GM19468 (cell line): ENCODE results near the gene PHF24.
A peak's percentile ranks its signal among the peaks of the same experiment; 100 is the strongest.

Experiments used
- ATAC-seq: cut with Tn5 transposase; IDR thresholded peaks from one replicate; pipeline ENCODE4 v1.9.1; 2021; ENCODE audit warnings: mild to moderate bottlenecking, moderate library complexity, moderate number of reproducible peaks; ENCODE audit not compliant: unreplicated experiment; ENCODE audit errors: extremely low read depth

Gene PHF24

DNA sequence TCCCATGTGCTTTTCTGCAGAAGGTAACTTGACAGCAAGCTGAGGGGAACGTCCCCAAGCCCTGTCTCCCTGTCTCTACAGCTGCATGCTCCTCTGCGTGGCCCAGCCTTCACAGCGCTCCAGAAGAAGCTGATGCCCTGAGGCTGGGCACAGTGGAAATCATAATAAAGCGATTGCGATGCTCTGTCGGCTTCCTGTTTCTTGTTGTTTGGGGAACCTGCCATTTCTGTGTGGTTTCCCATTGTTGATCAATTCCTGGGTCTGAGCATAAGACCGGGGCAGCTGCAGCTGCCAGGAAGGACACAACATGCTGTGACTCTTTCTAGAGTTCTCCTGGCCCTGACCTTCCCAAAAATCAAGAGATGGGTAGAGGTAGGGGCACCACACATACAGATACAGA, 24.3 kb downstream of the PHF24 start:
- no peak for ATAC-seq

- ATAC-seq = peak; percentile 17
Observed at GRCh38 chr9:34983209-34983608, 25.1 kb downstream of the PHF24 start.

GRCh38 chr9:34984049-34984448, 26.0 kb downstream of the PHF24 start:
- no peak for ATAC-seq

DNA sequence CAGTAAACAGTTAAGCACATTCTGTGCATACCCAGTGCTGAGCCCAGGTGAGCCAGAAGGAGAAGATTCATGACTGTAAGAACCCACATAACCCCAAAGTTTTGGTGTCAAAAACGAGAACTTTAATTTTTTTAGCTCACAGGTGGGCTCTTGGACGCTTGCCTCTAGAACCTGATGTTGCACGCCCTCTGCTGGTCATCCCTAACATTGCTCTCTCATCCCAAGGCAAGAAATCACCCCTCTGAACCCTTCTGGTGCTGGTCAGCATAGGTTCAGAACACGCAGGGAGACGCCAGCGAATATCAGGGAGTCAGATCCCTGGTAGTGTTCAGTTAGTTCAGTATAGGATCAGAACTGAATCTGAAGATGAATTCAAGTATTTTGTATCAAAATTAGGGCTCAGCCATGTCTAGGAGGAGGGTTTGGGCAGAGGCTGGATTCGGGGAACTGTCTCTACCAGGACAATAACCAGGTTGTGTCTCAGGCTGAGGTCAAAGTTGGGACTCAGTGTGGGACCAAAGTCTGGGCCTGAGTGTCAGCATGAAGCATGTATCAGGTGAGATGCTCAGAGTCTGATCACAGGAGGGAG, 27.3 kb downstream of the PHF24 start:
- no peak for ATAC-seq

DNA sequence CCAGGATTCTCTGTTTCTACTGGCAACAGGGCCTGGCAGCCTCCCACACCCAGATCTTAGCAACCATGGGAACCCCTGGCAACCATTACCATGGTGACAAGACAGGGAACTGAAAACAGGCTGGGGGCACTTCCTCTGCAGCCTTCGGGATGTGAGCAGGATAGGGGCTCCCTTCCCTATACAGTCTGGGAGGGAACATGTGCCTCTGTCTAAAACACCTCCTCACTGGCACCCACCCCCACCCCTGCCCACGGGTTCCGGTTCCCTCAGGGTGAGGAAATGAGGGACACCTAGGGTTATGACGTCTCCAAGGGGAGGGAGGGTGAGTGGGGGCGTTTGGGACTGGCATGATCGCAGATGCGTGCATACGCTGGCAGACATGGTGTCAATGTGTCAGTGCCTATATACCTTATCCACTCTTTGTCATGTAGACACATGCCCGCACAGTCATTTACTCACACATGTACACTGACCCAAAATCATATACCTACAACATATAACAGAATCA, 28.5 kb downstream of the PHF24 start:
- no peak for ATAC-seq

DNA sequence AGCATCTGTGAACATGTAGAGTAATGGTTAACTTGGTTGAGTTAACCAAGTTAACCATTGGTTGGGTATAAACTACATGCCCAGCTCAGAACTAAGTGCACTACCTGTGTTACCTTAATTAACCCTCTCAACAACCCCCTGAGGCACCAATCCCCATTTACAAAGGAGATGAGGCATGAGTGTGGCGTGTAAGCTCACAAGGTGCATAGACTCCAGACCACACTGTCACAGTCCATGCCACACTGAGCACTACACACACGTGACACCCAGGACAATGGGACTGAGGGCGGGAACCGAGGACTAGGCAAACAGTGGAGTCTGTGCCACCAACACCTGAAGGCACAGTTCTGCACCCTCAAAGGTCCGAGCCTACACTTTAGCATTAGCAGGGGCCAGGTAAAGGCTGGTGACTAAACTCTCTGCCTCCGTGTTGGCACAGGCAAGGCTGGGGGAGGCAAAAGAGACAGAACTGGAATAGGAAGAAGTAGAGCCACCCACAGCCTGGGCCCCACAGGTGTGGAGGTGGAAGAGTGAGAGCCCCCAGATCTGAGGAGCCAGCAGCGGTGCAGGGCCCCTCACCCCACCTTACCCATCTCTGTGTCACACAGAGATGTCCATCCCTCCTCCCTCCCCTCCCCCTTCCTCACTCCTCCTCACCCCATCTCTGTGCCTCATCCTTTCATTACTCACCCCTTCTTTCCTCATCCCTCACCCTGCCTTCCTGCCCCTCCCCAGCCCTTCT, 29.2 kb downstream of the PHF24 start:
- no peak for ATAC-seq

DNA sequence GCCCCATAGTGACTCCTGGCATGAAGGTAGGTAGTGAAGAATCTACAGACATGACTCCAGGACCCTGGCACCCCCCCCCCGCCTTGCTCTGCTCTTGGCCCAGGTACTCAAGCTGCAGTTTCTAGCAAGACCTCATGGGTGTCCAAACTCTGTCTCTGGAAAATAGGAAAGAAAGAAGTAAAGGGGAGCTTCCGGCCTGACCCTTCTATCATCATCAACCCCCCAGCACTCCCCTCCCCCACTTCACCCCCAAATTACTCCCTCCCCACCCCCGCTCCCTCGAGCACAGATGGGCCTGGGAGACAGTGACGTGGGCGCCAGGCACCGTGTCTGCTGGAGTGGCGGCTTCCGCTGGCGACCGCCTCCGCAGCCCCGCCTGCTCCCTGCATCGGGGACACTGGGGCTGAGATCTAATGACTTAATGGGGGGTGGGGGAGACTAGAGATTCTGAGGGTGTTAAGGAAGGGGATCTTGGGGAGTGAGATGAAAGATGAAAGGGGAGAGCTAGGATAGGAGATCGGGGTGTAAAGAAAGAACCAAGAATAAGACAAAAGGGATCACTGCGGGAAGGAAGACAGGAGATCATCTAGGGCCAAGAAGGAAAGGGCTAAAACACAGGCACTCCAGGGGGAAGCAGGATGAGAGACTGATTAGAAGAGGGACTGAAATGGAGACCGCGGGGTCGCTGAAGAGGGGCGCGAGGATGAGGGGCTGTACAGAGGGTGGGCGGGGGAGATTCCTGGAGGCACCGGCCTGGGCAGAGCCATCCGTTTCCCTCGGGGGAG, 30.3 kb downstream of the PHF24 start:
- no peak for ATAC-seq

GRCh38 chr9:34989003-34989945, 31.2 kb downstream of the PHF24 start, which contains the start of gene DNAJB5:
TSS of gene DNAJB5 (plus strand) at chr9:34989745. CDS start at chr9:34990631, 886 bp downstream.
- peak; percentile 94 for ATAC-seq

DNA sequence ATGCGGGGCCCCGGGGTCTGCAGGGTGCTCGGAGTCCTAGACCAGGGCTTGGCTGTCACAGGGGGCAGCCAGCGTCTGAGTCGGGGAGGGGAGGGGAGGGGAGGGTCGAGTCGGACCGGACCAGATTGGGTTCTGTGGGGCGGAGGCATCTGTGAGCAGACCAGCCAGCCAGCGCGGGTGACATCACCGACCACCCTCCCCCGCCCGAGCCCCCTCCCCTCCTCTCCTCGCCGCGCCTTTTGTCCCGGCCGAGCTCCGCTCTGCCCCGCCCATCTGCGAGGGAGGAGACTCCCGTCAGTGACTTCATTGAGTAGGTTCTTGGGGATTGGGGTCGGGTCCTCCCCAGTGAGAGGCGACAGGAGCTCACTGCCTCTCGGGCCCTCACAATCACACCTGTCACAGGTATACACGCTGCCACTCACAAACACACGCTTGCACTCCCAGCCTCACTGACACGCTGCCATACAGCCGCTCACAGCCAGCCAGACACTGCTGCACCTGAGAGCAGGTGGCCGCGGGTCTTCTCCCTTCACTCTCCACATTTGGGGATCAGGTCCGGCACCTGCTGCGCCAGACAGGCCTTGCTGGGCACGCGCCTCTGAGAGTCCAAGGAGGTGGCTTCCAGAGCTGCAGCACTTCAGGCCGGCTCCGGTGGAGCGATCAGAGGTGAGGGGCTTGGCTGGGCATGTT, 32.0 kb downstream of the PHF24 start:
- no peak for ATAC-seq

DNA sequence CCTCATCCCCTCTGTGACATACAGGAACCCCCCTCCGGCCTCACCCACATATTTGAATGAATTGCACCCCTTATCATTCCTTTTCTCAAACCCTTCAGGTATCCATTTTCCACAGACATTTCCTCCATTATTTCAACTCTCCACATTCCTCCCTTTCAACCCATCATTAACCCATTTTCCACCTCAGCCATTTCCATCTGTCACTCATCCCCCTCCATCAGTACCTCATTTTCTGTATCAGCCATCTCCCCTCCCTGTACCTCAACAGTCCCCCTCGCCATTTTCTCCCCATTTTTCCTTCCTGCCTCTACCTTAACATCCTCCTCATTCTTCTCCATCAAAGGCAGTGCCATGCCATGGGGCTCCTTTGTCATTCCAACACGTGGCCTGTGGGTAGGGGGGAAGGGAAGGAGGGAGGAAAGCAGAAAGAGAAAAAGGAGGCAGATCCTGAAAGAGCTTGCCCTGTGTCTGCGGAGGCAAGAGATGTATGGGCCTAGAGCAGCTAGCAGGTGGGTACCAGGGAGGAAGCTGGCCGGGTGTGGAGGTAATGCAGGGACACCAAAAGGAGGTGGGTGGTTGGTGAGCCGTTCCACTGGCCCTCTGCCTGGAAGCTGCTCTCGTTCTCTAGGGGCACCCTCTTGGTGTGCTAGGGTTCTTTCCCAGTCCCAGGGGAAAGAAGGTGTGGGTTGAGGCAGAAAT, 33.0 kb downstream of the PHF24 start:
- no peak for ATAC-seq

DNA sequence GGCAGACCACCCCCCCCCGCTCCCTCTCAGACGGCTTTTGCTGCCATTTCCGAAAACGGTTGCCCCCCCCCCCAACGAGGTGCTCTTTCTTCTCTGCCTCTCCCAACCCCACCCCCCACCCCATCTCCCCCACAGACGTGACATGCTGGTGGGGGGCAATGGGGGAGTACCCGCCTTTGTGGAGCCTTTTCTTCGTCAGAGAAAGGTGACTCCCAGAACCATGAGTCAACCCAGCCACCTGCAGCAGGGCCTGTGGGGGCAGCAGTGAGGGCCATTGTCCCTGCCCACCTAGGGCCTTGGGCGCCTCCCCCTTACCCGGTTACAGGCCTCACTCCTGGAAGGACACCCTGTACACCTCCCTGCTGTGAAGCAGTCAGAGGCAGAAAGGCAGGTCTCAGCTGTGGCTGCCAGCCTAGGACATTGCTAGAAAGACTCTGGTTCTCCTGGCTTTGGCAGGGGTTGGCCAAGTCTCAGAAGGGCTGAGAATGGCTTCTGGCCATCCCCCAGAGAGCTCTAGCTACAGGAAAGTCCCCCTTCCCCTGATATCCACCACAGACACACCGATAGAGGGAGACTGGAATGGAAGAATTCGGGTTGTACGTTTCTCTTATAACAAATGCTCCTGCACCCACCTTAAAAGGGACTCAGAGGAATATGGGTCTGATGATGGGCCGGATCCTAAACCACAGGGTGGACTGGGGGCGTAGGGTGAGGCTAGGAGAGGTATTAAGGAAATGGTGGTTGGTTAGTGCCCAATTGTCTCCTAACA, 33.7 kb downstream of the PHF24 start:
- no peak for ATAC-seq

DNA sequence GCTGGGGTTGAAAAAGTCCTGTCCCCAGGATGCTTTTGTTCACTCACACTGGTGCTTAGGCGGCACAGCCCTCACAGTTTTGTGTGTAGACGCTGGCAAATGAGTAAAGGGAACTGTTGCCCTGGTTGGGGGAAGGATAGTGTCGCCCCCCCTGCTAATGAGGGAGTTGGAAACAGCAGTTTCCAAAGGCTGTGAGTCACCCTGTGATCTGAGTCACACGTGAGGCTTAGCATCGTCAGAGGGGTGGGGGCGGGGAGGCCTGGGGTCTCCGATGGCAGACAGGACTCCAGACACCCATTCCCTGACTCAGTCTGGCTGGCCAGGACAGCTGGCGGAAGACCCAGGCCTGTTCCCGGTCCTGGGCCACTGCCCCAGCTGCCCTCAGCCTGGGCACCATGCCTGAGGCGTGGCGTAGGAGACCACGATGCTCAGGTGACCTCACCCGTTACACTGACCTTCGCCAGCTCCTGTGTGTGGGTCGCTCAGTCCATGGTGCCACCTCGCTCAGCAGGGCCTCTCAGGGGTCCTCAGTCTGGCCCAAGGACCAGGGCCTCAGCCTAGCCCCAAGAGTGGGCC, 34.4 kb downstream of the PHF24 start:
- ATAC-seq = no peak

- no peak for ATAC-seq
Observed at GRCh38 chr9:34993502-34994259, 35.6 kb downstream of the PHF24 start.

DNA sequence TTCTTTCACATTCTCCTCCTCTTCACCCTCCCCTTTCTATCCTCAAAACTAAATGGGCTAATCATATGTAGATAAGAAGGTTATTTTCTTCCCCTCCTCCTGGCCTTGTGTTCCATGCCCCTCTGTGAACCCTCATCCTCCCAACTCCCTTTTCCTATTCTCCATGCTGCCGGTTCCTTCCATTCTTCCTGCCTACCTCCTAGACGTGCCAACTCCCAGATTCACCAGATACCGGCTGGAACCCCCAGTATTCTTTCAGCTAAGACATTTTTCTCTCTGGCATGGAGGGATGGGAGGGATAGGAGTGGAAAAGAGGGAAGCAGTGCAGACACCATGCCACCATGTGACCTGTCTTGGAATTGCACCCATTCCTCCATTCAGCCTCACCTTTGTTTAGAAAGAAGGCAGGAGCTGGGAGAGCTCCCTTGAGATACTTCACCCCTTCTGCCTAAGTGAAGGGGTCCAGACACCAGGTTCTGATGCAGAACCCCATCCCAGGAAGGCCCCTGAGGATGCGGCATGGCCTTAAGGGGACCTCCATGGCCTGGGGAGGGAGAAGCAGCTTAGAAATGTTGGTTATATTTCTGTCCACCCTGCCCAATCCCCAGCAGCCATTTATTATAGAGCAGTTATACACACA, 36.3 kb downstream of the PHF24 start:
- ATAC-seq = no peak

DNA sequence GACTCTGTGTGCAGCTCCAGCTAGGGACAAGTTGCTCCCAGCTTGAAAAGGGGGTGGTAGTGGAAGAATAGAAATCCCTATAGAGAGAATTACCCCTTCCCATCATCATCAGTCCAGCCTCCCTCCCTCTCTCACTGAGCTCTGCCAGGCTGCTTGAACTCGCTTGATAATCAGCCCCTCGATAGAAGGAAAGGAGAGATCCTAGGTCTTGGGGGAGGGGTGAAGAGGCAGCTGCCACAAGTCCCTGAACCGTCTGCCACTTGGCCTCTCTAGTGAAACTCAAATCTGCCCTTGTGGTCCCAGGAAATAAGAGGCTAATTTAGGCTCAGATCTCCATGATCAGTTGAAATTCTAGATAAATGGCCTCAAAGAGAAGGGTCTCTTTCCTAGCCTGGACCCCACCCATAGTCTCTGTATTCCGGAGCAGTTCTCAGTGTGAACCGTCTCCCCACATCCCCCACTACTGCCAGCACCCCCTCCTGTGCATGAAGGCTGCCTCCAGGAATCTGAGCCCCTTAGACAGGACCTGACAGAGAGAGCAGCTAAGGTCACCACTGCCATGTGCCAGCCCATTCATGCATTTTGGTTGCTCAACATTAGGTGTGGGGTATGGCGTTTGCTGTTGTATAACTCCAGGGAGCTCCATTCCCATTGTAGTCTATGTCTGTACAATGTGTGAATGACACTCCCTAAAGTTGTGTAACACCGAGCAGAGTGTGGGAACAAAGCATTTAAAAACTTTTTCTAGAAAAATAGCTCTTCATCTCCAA, 37.0 kb downstream of the PHF24 start:
- ATAC-seq = no peak

- no peak for ATAC-seq
Observed at GRCh38 chr9:34995670-34996060, 37.6 kb downstream of the PHF24 start.
